HG03354 (cell line): Measurements from ENCODE around the gene TBX15.
A peak's percentile ranks its signal among the peaks of the same experiment; 100 is the strongest.

ENCODE experiments used
- ATAC-seq: cut with Tn5 transposase; IDR thresholded peaks from one replicate; pipeline ENCODE4 v1.9.1; 2021; ENCODE audit warnings: mild to moderate bottlenecking; ENCODE audit not compliant: unreplicated experiment, poor library complexity, severe bottlenecking

Gene TBX15

DNA sequence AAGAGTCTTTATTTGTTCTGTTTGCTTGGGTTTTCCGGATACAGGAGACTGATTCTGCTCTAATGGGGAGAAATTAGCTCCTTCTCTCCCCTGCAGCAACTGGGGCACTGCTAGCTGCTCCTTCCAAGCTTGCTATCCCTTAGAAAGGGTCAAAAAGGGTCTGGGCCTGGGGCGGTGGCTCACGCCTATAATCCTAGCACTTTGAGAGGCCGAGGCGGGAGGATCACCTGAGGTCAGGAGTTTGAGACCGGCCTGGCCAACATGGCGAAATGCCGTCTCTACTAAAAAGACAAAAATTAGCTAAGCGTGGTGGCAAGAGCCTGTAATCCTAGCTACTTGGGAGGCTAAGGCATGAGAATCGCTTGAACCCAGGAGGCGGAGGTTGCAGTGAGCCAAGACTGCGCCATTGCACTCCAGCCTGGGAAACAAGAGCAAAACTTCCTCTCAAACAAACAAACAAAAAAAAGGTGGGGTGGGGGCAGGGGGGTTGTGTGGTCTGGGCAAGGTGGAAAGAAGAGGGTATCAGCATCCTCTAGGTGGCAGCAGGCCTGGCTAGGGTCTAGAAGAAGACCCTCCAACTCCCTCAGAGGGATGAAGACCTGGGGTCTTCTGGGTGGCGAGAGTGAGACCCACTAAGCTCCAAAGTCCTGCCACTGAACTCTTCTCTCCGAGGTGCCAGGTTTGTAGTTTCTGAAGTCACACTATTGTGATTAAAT is 15.4 kb upstream of the TBX15 start:
- no peak for ATAC-seq

DNA sequence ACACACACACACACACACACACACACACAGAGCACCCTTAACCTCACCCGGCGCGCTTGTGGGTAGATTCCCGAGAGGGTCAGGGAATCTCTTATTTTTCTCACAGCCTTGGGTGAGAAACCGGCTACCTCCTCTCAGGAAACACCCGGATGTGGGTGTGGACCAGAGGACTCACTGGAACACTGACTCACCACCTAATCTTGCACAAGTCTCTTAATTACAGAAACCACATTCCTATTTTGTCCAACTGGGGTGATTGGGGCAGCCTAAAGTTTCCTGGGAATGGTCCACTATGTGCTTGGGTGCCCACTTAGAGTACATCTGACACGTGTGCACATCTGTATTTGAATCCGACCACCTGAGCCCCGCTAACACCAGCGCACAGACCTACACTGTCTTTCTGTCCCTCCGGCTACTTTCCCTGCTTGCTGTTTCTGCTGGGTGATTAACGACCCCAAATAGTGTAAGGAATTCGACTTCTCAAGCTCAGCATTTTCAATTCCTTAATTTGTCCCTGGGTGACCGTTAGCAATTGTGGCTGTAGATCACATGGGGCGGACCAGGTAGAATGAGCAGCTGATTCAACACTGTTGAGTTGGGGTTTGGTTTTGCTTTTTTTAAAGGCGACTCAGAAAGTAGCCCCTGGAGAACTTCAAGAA is 14.0 kb upstream of the TBX15 start:
- no peak for ATAC-seq

DNA sequence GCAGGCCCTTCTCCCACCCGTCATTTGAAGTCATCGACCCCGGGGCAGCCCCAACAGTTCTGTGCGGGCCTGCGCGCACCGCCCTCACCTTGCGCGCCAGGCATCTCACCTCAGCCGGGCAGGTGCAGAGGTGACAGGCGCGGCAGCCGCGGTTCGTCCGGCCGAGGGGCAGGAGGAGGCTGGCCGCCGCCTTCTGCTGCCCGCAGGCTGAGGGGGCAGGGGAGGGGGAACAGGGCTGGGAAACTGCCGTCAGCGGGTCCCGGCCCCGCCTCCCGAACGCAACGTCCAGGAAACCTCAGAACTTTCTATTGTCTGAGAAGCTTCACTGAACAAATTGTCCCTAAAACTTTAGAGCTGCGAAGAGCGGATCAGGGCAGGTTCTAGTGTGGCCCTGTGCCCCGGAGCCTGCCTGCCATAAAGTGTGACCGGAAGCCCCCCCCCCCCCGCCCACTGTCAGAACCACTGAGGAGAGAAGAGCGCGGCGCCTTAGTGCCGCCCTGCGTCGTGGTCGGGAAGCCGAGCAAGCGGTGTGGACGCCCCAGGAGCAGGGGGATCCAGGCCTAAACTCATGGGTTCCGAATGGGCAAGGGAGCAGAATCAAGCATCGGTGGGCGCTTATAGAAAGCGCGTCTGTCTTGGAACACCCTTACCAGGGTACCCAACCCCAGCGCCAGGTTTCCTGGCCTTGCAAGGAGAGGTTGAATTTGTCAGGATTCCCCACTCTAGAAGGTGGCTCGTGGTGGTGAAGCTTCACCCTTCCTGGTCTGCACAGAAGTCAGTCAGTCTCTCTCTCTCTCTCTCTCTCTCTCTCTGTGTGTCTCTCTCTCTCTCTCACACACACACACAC is 13.3 kb upstream of the TBX15 start:
- no peak for ATAC-seq

DNA sequence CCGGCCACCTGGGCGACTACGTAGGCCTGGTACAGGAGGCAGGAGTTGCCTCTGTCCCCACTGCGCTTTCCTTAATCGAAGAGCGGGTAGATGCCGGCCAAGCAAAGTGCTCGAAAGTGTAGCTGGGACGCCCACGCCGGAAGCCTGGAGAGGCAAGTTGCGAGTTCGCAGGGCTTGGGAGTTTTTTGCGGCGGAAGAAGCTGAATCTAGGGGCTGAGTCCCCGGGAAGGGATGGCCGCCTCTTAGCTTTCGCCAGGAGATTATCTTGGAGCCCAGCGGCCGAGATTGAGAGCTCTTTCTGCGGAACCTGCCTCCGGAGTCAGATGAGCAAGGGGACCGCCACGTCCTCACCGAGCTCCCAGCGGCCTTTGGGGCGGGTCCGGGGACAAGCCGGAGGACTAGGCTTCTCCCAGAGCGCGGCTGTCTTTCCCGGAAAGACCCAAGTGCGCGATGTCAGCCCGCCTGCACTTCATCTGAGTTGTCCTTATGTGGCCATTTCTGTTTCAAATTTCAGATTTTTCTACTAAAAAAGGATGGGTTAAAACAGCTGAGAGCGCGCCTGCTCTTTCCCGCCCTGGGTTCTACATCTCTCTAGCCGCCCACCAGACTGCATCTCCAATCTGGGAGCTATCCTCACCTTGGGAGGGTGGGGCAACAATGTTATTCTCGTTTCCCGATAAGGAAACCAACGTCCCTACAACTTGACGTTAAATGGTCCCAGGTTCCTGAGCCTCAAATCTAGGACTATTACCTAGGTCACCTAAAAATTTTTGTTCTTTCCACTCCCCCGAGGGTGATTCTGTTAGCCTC is 12.4 kb upstream of the TBX15 start:
- ATAC-seq = no peak

DNA sequence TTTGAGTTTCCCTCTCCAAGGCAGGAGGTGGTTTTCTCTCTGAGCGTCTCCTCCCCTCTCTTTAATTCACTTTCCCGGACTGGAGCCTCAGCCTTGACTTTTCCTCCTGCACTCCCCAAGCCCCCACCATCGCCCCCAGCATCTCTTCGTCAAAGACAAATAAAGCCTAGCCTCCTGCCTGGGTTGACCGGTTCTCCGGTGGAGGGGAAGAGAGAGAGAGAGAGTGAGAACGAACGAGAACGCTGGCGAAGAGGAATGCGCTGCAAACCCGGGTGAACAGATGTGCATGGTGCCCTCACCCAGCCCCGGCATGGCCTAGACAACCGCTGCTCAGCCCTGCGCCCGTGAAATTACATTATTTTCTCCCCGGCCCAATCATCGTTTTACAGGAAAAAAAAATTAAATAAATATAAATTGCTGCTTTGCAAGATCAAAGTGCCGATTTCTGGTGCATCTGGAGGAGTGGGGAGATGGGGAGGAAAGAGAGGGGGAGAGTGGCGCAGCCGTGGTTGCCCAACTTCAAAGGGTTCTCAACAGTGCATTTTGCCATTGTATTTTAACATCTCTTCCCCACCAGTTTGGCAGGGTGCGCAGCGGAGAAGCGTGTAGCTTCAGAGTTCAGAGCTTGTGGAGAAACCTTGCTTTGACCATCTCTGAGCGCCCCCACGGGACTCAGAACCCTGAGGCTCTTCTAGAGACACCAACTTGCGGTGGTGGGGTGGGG is 11.4 kb upstream of the TBX15 start:
- ATAC-seq = no peak

DNA sequence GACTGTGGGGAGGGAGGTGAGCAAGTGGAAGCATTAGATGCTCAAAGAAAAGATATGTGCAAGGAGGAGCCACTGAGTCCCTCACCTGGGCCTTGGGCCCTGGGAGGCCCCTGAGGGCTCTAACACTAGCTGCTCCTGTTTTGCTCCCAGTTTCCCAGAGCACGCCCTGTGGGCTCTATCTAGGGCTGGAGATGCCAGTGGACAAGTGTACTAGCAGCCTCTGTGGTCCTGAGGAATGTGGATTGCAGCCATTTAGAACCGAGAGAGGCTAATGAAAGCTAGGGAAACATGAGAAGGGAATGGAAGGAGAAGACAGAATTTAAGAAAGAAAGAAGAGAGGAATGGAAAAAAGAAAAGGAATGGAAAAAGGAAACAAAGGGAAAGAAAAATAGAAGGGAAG is 10.0 kb upstream of the TBX15 start:
- no peak for ATAC-seq

DNA sequence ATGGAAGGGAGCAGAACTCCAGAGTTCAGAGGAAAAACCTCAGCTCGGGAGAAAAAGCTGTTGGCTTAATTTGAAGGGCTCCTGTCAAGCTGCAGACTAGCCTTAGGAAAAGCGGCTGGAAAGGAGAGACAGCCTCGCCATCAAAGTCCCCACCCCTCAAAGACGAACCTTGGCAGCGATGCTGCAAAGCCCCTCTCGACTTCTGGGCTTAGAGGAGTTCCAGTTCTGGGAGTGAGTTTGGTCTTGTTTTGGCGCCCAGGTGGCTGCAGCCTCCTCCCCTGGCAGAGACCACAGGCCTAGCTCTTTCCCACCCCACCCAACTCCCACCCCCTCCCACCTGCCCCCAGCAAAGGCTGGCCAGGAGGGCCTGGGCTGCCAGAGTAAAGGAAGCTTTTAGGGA is 9.1 kb upstream of the TBX15 start:
- ATAC-seq = no peak

DNA sequence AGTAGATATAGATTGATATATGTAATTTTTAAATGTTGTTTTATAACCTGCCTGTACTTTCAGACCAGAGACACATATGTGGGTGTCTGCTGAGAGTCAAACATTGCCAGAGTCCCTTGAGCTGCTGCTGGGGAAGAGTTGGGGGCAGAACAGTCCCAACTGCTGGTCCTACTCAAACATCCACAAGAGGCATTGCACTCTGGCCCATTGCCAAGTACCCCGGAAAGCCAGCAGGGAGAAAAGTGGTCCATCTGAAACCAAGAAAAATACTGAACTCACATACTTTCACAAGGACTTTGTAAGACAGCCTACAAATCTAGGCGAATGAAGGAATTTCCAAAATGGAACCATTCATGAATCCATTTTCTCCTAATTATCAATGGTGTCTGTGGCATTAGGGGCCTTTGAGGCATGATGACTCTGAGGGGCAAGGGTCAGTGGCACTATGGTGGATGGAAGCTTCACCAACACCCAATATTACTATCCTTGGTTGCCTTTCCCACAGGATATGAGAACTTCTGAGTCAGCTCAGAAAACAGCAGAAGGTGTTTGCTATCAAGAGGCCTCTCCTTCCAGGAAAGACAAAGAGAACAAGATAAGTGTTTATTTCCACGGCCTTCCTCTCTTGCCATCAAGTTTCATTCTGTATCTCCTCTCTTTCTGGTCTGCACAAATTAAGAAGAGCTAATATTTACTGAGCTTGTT is 7.3 kb upstream of the TBX15 start:
- no peak for ATAC-seq

DNA sequence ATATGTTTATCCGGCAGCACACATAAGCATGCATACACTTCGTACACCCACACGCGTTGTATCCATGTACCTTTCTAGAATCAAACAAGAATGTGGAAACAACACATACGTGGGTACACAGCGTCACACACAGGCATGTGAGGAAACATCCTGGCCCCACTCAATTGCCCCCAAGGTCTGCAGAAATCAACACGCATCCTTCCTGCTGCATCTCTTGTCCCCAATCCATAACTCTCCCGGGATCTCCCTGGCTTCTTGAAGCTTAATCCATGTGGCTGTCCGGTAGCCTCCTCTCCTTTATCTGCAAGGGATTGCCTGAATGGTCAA is 5.5 kb upstream of the TBX15 start:
- ATAC-seq = no peak

DNA sequence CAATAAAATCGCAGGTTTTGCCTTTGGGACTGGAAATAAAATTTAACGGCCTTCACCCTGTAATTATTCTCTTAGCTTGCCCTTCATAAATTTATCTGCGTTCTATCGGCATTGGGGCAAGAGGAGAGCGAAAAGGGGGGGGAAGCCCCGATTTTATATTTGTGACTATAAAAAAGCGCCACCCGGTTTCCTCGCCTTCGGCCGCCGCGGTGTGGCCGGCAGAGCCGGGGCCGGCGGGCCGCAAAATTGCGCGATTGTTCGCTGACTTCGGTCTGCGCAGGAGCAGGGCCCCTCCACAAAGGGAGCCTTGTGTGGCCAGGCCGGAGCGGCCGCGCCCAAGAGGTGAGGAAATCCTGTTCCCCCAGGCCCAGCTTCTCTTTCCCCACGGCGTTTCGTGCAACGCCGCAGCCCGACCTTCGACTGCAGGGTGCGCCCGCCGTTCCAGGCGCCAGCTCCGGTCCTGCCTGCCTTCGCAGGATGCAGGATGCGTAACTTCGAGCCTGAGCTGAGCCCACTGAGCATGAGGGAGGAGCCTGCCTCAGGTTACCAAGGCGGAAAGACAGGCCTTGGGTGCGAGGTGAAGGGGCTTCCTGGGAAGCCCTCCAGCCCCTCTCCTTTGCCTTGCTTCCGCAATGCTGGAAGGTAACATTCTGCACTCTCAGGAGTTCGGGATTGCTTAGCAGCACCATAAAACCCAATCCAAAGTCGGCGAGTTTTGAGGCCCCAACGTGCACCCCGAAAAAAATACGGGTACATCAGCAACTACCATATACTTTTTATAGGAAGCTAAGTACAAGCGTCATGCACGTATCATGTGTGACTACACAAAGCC is 4.9 kb upstream of the TBX15 start:
- ATAC-seq = no peak

DNA sequence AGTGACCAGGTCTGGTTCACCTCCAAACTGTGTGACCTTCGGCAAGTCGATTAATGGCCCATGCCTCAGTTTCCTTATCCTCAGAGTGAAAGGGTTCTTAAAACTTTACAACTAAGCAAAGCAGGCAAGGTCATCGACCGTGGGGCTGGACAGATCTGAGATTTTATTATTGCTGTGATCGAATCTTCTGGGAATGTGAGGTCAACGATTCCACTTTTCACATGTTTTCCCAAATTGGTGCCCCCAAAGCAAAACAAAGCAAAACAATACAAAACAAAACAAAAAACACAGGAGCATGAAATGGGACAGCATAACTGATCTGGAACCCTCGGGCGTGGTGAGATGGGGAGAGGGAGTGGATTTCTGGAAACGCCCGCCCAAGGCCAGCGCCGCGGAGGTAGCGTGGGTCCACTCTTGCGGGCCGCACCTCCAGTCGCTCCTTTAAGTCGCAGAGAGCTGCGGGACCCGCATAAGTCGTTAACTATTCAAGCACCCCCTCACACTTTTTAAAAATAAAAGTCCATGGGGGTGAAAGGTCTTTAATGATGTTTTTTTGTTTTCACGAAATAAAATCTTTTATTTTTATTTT is 4.2 kb upstream of the TBX15 start:
- ATAC-seq = no peak

DNA sequence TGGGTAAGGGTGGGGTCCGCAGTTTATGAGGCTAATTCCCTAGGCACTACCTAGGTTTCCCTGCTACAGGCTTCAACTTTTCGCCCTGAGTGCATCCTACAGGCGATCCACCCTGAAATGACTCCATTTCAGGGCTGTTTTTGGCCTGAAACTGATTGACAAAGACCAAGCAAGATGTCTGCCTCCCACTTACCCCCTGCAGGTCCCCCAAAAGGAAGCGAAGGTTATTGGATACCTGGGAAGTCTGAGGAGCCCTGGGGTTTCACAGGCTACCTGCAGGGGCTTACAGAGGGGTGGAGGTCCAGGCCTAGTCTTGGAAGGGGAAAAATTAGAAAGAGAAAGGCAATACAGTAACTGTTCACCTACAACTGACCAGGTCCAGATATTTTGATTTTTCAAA is 3.3 kb upstream of the TBX15 start:
- no peak for ATAC-seq

DNA sequence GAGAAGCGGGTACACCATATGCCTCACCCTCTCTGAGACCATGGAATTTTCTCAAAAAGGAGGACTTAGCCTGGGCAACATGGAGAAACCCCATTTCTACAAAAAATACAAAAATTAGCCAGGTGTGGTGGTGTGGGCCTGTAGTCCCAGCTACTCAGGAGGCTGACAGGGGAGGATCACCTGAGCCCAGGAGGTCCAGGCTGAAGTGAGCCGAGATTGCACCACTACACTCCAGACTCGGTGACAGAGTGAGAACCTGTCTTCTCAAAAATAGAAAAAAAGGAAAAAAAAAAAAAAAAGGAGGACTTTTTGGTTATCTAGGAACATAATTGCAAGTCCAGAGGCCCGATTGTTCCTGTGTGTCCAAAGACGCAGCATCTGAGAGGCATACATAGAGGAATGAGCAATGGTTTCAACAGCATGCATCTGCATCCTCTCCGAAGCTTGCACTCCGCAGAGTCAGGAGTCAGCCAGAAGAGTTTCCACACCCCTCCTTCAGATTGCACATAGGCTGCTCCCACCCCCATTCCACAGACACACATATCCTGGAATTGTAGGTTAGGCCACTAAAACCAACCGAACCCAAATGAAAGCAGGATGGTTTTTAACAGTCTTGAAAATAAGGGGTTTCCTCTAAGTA is 2.5 kb upstream of the TBX15 start:
- no peak for ATAC-seq

DNA sequence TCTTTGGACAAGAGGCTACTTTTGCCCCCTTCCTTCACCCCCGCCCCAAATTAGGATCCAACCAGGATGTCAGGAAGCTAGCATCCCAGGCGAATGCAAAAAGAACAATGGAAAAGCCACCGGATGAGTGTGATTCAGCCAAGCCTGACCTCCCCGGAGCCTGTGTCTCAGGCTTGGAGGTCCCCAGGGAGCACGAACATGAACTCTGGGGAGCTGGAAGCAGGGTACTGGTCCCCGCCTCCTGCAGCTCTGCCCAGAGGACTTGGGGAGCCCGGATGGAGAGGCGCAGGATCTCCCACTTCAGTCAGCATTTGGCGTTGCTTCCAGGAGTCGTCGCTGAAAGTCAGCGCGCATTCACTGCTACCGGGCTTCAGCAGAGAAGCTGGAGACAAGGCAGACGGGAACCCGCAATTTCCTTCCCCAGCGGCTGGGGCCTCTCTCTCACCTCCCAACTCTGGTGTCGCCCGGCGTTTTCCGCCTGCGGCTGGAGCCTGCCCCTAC is 1.8 kb upstream of the TBX15 start:
- no peak for ATAC-seq

DNA sequence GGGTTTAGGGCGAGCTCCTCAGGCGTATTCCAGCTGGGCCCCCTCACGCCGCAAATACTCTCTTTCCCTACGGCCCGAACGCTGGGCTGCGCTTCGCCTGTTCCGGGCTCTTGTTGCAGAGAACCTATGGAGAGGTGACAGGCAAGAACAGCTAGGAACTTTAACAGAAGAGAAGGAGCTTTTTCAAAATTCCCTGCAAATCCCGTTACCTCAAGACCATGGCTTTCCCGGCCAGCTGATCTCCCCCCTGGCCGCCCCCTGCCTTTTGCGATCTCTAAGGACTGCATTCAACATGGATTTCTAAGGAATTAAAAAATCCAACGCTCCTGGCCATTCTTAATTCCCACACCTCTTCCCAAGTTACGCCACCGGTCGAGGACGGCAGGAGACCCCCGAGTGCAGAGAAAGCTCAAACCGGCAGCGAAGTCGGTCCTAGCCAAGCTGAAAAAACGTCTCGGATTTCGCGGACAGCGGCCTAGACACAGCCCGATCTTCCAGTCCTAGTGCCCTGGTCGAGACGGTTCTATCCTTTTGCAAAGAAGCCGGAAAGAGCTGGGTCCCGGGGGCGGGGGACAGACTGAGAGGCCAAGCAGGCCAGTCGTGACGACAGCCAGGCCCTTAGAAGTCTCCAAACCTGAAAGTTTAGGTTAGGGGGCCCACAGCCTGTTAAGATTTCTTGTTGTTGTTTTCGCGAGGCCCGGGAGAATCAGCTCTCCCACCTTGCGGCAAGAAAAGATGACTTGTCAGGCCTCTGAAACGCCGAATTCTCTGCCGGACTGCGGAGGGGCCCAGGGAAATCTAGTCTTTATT is 1.1 kb upstream of the TBX15 start:
- no peak for ATAC-seq

DNA sequence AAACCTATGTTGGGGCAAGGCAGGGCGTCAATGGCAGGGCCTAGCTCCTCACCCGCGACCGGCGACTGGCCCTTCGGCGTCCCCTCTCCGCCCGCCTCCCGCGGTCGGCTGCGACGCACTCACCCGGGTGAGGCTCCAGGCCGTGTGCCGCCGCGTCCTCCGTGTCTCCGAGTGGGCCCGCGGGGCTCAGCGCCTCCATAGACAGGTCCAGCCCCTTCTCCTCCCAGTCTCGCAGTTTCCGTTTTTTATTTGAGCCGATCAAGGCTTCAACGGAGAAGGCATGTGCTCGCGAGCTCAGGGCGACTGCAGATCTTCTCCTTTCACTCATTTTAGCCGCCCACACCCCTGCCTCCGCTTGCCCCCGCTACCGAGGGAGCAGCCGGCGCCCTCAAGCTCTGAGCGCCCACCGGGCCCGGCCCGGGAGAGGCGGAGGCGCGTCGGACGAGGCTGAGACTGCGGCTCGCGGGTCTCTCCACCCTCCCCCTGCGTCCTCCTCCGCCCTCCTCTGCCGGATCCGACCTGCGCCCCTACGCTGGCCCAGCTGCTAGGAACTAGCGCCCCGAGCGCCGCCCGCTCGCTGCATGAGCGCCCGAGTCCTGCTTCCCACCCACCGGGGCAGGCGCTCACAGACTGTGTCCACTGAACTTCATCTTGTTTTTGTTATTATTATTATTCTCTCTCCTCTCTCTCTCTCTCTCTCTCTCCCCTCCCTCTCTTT is 516 bp downstream of the TBX15 start:
- ATAC-seq = peak; percentile 36
